HepG2 (cell line): ENCODE results near the gene SPRN. TPM values are rescaled to one million over a fixed set of nuclear protein-coding genes. Genes with fewer than 3 reads are reported as not detected.

Experiments
- ARNT2 ChIP-seq: sonication (generic); formaldehyde crosslinking; IDR thresholded peaks from 2 replicates; pipeline ENCODE4 v1.8.0; 2022; ENCODE audit warnings: mild to moderate bottlenecking, low read depth, missing genetic modification reagents, moderate library complexity
- GTF2F1 ChIP-seq: fragments of 150-350 bp; IDR thresholded peaks from 2 replicates; pipeline ENCODE4 v1.6.1; 2014; ENCODE audit warnings: low read length
- HOXD1 ChIP-seq: sonication (generic); formaldehyde crosslinking; IDR thresholded peaks from 2 replicates; pipeline ENCODE4 v1.5.0; 2020; ENCODE audit warnings: missing genetic modification reagents
- KLF12 ChIP-seq: sonication (generic); formaldehyde crosslinking; IDR thresholded peaks from 2 replicates; pipeline ENCODE4 v1.4.0; 2020; ENCODE audit warnings: missing genetic modification reagents, borderline replicate concordance
- MAZ ChIP-seq, 2 experiments: sonication (generic) in 1 of 2; formaldehyde crosslinking in 1 of 2; IDR thresholded peaks; 2 replicates each; pipeline versions ENCODE4 v1.5.0 to v1.6.1; 2012 to 2020; ENCODE audit warnings: low read depth in 2 of 2, mild to moderate bottlenecking in 2 of 2, borderline replicate concordance in 1 of 2, improper control_type of control experiment in 1 of 2, low read length in 1 of 2, missing genetic modification reagents in 1 of 2, moderate library complexity in 1 of 2
- MED8 ChIP-seq: sonication (generic); formaldehyde crosslinking; IDR thresholded peaks from 2 replicates; pipeline ENCODE4 v1.8.1; 2023; ENCODE audit warnings: mild to moderate bottlenecking, missing genetic modification reagents; ENCODE audit not compliant: insufficient replicate concordance
- MTA3 ChIP-seq: sonication (generic); formaldehyde crosslinking; IDR thresholded peaks from 2 replicates; pipeline ENCODE4 v1.4.0; 2020; ENCODE audit warnings: missing genetic modification reagents
- NFKB2 ChIP-seq: sonication (generic); formaldehyde crosslinking; IDR thresholded peaks from 2 replicates; pipeline ENCODE4 v1.4.0; 2020; ENCODE audit warnings: missing genetic modification reagents, borderline replicate concordance
- SP1 ChIP-seq, 2 experiments: fragments of 450-650 bp in 1 of 2; sonication (generic) in 1 of 2; formaldehyde crosslinking in 1 of 2; IDR thresholded peaks; 2 replicates each; pipeline versions ENCODE4 v1.4.0 to v1.6.1; 2016 to 2020; ENCODE audit warnings: missing genetic modification reagents in 1 of 2
- TFDP1 ChIP-seq: IDR thresholded peaks from 2 replicates; pipeline ENCODE4 v1.6.1; 2016; ENCODE audit warnings: missing compliant biosample characterization, missing genetic modification reagents, borderline replicate concordance
- ZNF121 ChIP-seq: sonication (generic); formaldehyde crosslinking; IDR thresholded peaks from 2 replicates; pipeline ENCODE4 v1.5.0; 2020; ENCODE audit warnings: mild to moderate bottlenecking, missing genetic modification reagents
- ZNF24 ChIP-seq: fragments of 450-650 bp; IDR thresholded peaks from 2 replicates; pipeline ENCODE4 v1.6.1; 2017; ENCODE audit warnings: antibody characterized with exemption, mild to moderate bottlenecking
- ZNF589 ChIP-seq: sonication (generic); formaldehyde crosslinking; conservative IDR thresholded peaks from 2 replicates; pipeline ENCODE4 v1.8.0; 2022; ENCODE audit warnings: mild to moderate bottlenecking, moderate library complexity, missing genetic modification reagents
- ZSCAN20 ChIP-seq: sonication (generic); formaldehyde crosslinking; IDR thresholded peaks from 2 replicates; pipeline ENCODE4 v1.4.0; 2020; ENCODE audit warnings: missing genetic modification reagents, mild to moderate bottlenecking, borderline replicate concordance
- polyA plus RNA-seq, 8 experiments: library from polyadenylated mRNA; depleted of rRNA in 3 of 8; stranded (reverse) in 7 of 8; unstranded in 1 of 8; fragments of >200 nt; fragmentation: Illumina TruSeq in 4 of 8; extraction: Trizol in 4 of 8; gene quantifications; 2 replicates each; pipeline versions ENCODE4 v1.2.1 to v1.2.3, GENCODE V29; 2011 to 2016; ENCODE audit warnings: low read depth in 4 of 8, missing spikeins in 1 of 8, mixed read lengths in 1 of 8; ENCODE audit not compliant: insufficient read depth in 1 of 8
- total RNA-seq, 5 experiments: library from RNA; depleted of rRNA; stranded (reverse); fragments of >200 nt; fragmentation: Illumina TruSeq; extraction: Trizol; gene quantifications; 2 replicates each; pipeline ENCODE4 v1.2.3, GENCODE V29; 2016; ENCODE audit warnings: low read depth in 1 of 5
- TF ChIP-seq, protein P1 (sequence below): sonication (generic); formaldehyde crosslinking; IDR thresholded peaks from 2 replicates; pipeline ENCODE4 v1.5.1; 2020; ENCODE audit warnings: missing genetic modification reagents, mild to moderate bottlenecking, borderline replicate concordance
- TF ChIP-seq, protein P2 (sequence below): sonication (generic); formaldehyde crosslinking; IDR thresholded peaks from 2 replicates; pipeline ENCODE4 v1.4.0; 2020; ENCODE audit warnings: missing genetic modification reagents, borderline replicate concordance
- TF ChIP-seq, protein P3 (sequence below), 2 experiments: sonication (generic) in 1 of 2; formaldehyde crosslinking in 1 of 2; IDR thresholded peaks; 2 replicates each; pipeline versions ENCODE4 v1.4.0 to v1.6.1; 2018 to 2020; ENCODE audit warnings: missing genetic modification reagents in 2 of 2, borderline replicate concordance in 1 of 2, low read depth in 1 of 2, mild to moderate bottlenecking in 1 of 2, missing biosample characterization in 1 of 2

SPRN gene
- total and polyA plus RNA-seq, 2 of the 13 experiments (the other 11 are each of a cell fraction or from before 2014, with no cell fraction given) = not detected

DNA sequence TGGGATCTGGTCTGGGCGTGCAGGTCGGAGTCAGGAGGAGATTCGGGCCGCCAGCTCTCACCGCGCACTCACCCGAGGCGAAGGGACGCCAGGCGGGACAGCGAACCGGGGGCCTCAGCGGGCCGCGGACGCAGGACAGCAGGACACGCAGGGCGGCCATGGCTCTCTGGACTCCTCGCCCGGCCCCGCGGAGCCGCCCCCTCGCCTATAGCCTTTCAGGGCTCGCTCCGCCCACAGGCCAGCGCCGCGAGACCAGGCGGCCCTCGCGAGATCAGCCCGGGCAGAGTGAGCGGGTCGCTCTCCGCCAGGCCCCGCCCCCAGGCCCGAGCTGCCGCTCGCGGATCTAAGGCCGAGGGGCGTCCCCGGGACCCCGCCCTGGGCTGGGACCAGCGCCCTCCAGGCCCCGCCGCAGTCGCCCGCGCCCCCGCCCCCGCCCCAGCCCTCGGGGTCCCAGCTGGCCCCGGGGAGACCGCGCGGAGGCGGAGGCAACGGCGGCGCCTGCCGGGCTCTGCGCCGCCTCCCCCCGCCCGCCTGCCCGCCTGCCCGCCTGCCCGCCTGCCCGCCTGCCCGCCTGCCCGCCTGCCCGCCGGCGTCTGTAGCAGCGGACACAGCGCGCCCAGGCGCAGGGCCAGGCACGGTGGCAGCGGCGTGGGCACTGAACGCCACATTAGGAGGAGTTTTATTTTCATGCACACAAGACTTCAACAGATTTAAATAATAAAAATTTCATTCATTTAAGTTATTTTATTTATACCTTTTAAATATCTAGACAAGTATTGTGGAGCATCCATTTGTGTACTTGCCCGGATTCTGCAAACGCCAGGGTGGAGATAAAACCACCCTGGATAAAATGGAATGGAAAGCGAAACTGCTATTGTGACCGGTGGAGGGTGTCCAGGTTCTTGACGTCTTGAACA, 51.0 kb downstream of the SPRN start, which contains the start of gene ECHS1 (continued):
- TF ChIP-seq ZNF121 (CRISPR knock-in tag) (0 out of 2 replicates have a peak, but pooled peaks have one; percentile 26), GTF2F1 (0 out of 2 replicates have a peak, but pooled peaks have one; percentile 33), NFKB2 (CRISPR knock-in tag) (0 out of 2 replicates have a peak, but pooled peaks have one; percentile 30), MTA3 (CRISPR knock-in tag) (no peak), HOXD1 (CRISPR knock-in tag) (peak; percentile 50; the same call in 1 of the 2 replicates), ZSCAN20 (CRISPR knock-in tag) (0 out of 2 replicates have a peak, but pooled peaks have one; percentile 44), ZNF24 (no peak), KLF12 (no peak), ZNF589 (no peak), MAZ (IDR thresholded peaks at IDR 0.05; ENCODE audit: borderline replicate concordance, low read depth, low read length) (peak; percentile 58; the same call in 1 of the 2 replicates), MAZ (CRISPR knock-in tag; IDR thresholded peaks at IDR 0.05; ENCODE audit: low read depth) (peak; percentile 74), SP1 (IDR thresholded peaks at IDR 0.05) (0 out of 2 replicates have a peak, but pooled peaks have one; percentile 53), SP1 (CRISPR knock-in tag; IDR thresholded peaks at IDR 0.05) (peak; percentile 68), MED8 (CRISPR knock-in tag) (no peak), ARNT2 (CRISPR knock-in tag) (peak; percentile 89; the same call in 1 of the 2 replicates), TFDP1 (peak; percentile 51; the same call in 1 of the 2 replicates)
- TF ChIP-seq, protein P1, sequence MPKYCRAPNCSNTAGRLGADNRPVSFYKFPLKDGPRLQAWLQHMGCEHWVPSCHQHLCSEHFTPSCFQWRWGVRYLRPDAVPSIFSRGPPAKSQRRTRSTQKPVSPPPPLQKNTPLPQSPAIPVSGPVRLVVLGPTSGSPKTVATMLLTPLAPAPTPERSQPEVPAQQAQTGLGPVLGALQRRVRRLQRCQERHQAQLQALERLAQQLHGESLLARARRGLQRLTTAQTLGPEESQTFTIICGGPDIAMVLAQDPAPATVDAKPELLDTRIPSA (CRISPR knock-in tag) = no peak
- TF ChIP-seq, protein P2, sequence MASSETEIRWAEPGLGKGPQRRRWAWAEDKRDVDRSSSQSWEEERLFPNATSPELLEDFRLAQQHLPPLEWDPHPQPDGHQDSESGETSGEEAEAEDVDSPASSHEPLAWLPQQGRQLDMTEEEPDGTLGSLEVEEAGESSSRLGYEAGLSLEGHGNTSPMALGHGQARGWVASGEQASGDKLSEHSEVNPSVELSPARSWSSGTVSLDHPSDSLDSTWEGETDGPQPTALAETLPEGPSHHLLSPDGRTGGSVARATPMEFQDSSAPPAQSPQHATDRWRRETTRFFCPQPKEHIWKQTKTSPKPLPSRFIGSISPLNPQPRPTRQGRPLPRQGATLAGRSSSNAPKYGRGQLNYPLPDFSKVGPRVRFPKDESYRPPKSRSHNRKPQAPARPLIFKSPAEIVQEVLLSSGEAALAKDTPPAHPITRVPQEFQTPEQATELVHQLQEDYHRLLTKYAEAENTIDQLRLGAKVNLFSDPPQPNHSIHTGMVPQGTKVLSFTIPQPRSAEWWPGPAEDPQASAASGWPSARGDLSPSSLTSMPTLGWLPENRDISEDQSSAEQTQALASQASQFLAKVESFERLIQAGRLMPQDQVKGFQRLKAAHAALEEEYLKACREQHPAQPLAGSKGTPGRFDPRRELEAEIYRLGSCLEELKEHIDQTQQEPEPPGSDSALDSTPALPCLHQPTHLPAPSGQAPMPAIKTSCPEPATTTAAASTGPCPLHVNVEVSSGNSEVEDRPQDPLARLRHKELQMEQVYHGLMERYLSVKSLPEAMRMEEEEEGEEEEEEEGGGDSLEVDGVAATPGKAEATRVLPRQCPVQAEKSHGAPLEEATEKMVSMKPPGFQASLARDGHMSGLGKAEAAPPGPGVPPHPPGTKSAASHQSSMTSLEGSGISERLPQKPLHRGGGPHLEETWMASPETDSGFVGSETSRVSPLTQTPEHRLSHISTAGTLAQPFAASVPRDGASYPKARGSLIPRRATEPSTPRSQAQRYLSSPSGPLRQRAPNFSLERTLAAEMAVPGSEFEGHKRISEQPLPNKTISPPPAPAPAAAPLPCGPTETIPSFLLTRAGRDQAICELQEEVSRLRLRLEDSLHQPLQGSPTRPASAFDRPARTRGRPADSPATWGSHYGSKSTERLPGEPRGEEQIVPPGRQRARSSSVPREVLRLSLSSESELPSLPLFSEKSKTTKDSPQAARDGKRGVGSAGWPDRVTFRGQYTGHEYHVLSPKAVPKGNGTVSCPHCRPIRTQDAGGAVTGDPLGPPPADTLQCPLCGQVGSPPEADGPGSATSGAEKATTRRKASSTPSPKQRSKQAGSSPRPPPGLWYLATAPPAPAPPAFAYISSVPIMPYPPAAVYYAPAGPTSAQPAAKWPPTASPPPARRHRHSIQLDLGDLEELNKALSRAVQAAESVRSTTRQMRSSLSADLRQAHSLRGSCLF = no peak
- TF ChIP-seq, protein P3, sequence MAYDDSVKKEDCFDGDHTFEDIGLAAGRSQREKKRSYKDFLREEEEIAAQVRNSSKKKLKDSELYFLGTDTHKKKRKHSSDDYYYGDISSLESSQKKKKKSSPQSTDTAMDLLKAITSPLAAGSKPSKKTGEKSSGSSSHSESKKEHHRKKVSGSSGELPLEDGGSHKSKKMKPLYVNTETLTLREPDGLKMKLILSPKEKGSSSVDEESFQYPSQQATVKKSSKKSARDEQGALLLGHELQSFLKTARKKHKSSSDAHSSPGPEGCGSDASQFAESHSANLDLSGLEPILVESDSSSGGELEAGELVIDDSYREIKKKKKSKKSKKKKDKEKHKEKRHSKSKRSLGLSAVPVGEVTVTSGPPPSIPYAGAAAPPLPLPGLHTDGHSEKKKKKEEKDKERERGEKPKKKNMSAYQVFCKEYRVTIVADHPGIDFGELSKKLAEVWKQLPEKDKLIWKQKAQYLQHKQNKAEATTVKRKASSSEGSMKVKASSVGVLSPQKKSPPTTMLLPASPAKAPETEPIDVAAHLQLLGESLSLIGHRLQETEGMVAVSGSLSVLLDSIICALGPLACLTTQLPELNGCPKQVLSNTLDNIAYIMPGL (CRISPR knock-in tag; IDR thresholded peaks at IDR 0.05; ENCODE audit: borderline replicate concordance in 1 of 2, low read depth in 1 of 2) = peak; percentile 43 to 65; a peak in 2 of 4 replicates
